ENCODE results near the gene BTLA. TPM values are rescaled to one million over a fixed set of nuclear protein-coding genes. Genes with fewer than 3 reads are reported as not detected.
"Not testable (repeated sequence)": the region's sequence is repeated elsewhere in the genome, so short reads cannot be mapped to it uniquely, and the experiment has no call there.

The BTLA gene
- total and polyA plus RNA-seq, 11 donors: 0.20 to 0.80 (median 0.29) TPM; not detected in 8

DNA sequence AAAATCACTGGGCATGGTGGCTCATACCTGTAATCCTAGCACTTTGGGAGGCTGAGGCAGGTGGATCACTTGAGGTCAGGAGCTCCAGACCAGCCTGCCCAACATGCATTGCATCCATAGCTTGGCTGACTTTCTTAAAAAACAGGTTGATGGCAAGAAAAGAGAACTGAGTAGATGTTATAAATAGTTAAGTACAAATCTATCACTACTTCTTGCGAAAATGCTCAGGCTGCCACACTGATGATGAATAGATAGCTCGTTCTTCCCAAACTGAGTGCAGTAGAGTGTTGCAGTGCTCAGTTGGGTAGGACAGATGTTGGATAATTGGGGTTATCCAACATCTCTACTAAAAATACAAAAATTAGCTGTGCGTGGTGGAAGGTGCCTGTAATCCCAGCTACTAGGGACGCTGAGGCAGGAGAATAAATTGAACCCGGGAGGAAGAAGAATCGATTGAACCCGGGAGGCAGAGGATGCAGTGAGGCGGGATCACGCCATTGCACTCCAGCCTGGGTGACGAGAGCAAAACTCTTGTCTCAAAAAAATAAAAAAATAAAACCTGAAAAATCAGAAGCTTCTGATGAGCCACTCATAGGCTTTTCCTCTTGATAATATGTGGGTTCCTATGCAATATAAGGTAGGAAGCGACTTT, 1.2 kb downstream of the BTLA start:
- H3K27ac ChIP-seq: no peak overlapping the region
- no peaks in the 10 kb centered on the region for H3K36me3 ChIP-seq
- H3K9me3 ChIP-seq: peaks cover 0 to 7% (median 0%) of the 10 kb centered on the region in 12 donors
- TF ChIP-seq, protein P1, sequence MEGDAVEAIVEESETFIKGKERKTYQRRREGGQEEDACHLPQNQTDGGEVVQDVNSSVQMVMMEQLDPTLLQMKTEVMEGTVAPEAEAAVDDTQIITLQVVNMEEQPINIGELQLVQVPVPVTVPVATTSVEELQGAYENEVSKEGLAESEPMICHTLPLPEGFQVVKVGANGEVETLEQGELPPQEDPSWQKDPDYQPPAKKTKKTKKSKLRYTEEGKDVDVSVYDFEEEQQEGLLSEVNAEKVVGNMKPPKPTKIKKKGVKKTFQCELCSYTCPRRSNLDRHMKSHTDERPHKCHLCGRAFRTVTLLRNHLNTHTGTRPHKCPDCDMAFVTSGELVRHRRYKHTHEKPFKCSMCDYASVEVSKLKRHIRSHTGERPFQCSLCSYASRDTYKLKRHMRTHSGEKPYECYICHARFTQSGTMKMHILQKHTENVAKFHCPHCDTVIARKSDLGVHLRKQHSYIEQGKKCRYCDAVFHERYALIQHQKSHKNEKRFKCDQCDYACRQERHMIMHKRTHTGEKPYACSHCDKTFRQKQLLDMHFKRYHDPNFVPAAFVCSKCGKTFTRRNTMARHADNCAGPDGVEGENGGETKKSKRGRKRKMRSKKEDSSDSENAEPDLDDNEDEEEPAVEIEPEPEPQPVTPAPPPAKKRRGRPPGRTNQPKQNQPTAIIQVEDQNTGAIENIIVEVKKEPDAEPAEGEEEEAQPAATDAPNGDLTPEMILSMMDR (IDR thresholded peaks at IDR 0.05): no peak
- no peak for TF ChIP-seq POLR2A (IDR thresholded peaks at IDR 0.05)
- H3K4me1 ChIP-seq: peaks cover 0 to 8% (median 0%) of the 10 kb centered on the region in 12 donors
- peak overlapping the region in 1 of 12 donors; percentile 42 for H3K4me3 ChIP-seq
- 95 to 96% (median 95%) methylated on average over 11 of the region's 11 CpGs for WGBS, 4 donors
- intact Hi-C loops (cut with DNase I): no loop called here
- no peaks in the 10 kb centered on the region for H3K27me3 ChIP-seq
- ATAC-seq: no peak
- DNase-seq: no peak

DNA sequence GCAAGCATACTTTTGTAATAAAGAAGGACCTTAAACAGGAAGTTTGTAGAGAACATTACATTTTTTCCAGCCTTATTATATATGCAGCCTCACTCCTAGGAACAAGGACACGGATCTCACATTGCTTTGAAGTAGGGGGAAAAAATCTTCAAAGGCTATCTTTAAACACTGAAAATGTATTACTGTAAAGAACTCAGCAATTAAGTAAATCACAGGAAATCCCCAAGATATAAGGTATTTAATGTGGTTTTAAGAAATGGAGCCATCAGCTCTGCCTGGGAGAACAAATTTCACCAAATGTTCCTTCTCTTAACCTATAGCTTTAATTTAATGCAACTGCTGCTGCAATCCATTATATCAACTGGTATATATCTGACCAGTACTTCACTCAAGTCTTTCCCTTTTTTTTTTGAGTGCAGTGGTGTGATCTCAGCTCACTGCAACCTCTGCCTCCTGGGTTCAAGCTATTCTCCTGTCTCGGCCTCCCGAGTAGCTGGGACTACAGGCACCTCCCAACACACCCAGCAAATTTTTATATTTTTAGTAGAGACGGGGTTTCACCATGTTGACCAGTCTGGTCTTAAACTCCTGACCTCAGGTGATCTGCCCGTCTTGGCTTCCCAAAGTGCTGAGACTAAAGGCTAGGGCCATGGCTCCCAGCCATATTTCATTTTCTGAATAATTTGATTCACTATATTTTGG, 2.8 kb downstream of the BTLA start:
- Histone ChIP-seq H3K27ac (no peak overlapping the region), H3K27me3 (no peaks in the 10 kb centered on the region), H3K4me1 (peaks cover 0 to 8% (median 0%) of the 10 kb centered on the region in 12 donors), H3K9me3 (peaks cover 0 to 7% (median 0%) of the 10 kb centered on the region in 12 donors), H3K36me3 (no peaks in the 10 kb centered on the region), H3K4me3 (peak overlapping the region in 1 of 12 donors; percentile 21)
- TF ChIP-seq, protein P1 (IDR thresholded peaks at IDR 0.05): no peak
- no peak for TF ChIP-seq POLR2A (IDR thresholded peaks at IDR 0.05)
- intact Hi-C loops (cut with DNase I): no loop called here
- DNase-seq (no peak), ATAC-seq (no peak)
- 89 to 92% (median 91%) methylated on average over 5 of the region's 5 CpGs for WGBS, 4 donors

DNA sequence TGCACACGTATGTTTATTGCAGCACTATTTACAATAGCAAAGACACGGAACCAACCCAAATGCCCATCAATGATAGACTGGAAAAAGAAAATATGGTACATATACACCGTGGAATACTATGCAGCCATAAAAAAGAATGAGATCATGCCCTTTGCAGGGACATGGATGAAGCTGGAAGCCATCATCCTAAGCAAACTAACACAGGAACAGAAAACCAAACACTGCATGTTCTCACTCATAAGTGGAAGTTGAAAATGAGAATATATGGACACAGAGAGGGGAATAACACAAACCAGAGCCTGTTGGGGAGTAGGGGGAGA, 4.9 kb downstream of the BTLA start:
- WGBS, 4 donors: 92 to 95% (median 94%) methylated on average over 3 of the region's 3 CpGs
- H3K27ac ChIP-seq; H3K27me3 ChIP-seq; H3K4me1 ChIP-seq; H3K4me3 ChIP-seq; DNase-seq; ATAC-seq; H3K9me3 ChIP-seq; intact Hi-C loops (cut with DNase I); H3K36me3 ChIP-seq: not testable (repeated sequence)

DNA sequence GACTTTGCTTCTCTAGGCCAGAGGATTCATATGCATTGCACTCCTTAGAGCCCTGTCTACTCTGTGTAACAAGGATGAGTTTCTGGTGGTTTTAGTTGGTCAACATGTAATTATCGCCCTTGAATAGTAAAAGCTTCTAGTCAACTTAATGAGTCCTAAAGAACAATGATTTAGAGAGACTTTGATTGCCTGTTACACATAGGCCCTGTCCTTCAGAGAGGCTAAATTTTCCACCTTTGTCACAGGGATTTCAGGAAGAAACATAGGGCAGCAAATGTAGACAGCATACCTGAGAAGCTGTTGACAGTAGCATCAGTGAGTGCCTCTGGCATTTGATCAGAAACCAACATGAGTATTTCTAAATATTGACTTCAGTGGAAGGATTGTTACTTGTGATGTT, 7.1 kb downstream of the BTLA start:
- peaks cover 0 to 7% (median 0%) of the 10 kb centered on the region in 12 donors for H3K9me3 ChIP-seq
- TF ChIP-seq, protein P1 (IDR thresholded peaks at IDR 0.05): no peak
- TF ChIP-seq POLR2A (IDR thresholded peaks at IDR 0.05): no peak
- no peak overlapping the region for H3K4me3 ChIP-seq
- intact Hi-C loops (cut with DNase I): no loop called here
- ATAC-seq (no peak), DNase-seq (no peak)
- 89 to 100% (median 95%) methylated on average over 1 of the region's 1 CpG for WGBS, 4 donors
- H3K27me3 ChIP-seq: no peaks in the 10 kb centered on the region
- no peaks in the 10 kb centered on the region for H3K36me3 ChIP-seq
- H3K4me1 ChIP-seq: no peaks in the 10 kb centered on the region
- no peak overlapping the region for H3K27ac ChIP-seq
